K562 (cell line): Measurements from ENCODE around the gene C9orf153. TPM values are rescaled to one million over a fixed set of nuclear protein-coding genes. Genes with fewer than 3 reads are reported as not detected.

Source experiments
- ATAC-seq: fragments of 200-7000 bp; cut with Tn5 transposase; 3 replicates; pipeline ENCODE4 v1.9.1; 2020; ENCODE audit warnings: moderate library complexity
- BruUV-seq: library from RNA; stranded (reverse); fragments of 400-500 nt; replicated peaks from 2 replicates; lab custom pipeline; 2021; lab: Mats Ljungman, UMichigan
- CTCF ChIA-PET: fragments of 300-600 bp; formaldehyde crosslinking; extraction: SDS; loops from one replicate; lab custom pipeline; 2021; ENCODE audit warnings: low intra/inter-chr PET ratio; lab: Yijun Ruan, JAX
- POLR2A ChIA-PET: fragments of 300-600, 350-650 bp; sonication (Branson Sonifier 250); formaldehyde crosslinking; extraction: SDS; loops from one replicate; lab custom pipeline; 2021; ENCODE audit warnings: antibody characterized with exemption, inconsistent platforms; lab: Yijun Ruan, JAX
- DNase-seq, 4 experiments: peaks; one replicate each; pipeline versions ENCODE4 v3.0.0 to v3.0.0-alpha.2; 2011 to 2018; ENCODE audit warnings: low spot score in 3 of 4, mixed read lengths in 3 of 4; ENCODE audit errors: extremely low read depth in 1 of 4
- FAIRE-seq: peaks from 2 replicates; lab custom pipeline; 2011; peaks lifted over from hg19 to GRCh38; lab: Jason Lieb, UNC
- H2AFZ ChIP-seq: 2 replicates; pipeline ENCODE4 v1.6.0; 2011; ENCODE audit warnings: low read depth, low read length, control low read depth, inconsistent platforms
- H3K27ac ChIP-seq: fragments of 200-600 bp; 3 replicates; pipeline ENCODE4 v1.8.0; 2011; ENCODE audit warnings: low read depth, mild to moderate bottlenecking, control low read depth, inconsistent platforms, low read length, moderate library complexity, mixed read lengths; ENCODE audit errors: extremely low read depth
- H3K27me3 ChIP-seq, 2 experiments: fragments of 300-600 bp in 1 of 2; 2 replicates in 1 of 2; 3 replicates in 1 of 2; pipeline versions ENCODE4 v1.6.0 to v1.8.0; 2011; ENCODE audit warnings: inconsistent platforms in 2 of 2, low read length in 2 of 2, mild to moderate bottlenecking in 1 of 2, mixed read lengths in 1 of 2, moderate library complexity in 1 of 2; ENCODE audit not compliant: control insufficient read depth in 2 of 2, insufficient read depth in 2 of 2
- H3K36me3 ChIP-seq: fragments of 300-600 bp; 3 replicates; pipeline ENCODE4 v1.8.0; 2011; ENCODE audit warnings: mild to moderate bottlenecking, low read length, inconsistent platforms; ENCODE audit not compliant: control insufficient read depth, insufficient read depth
- H3K4me1 ChIP-seq, 2 experiments: fragments of 200-600 bp in 1 of 2; replicated peaks in 1 of 2; 2 replicates in 1 of 2; 3 replicates in 1 of 2; pipeline versions ENCODE4 v1.5.1 to v1.8.0; 2011; ENCODE audit warnings: inconsistent platforms in 2 of 2, low read length in 2 of 2, mild to moderate bottlenecking in 1 of 2, mixed read lengths in 1 of 2, moderate library complexity in 1 of 2; ENCODE audit not compliant: control insufficient read depth in 2 of 2, insufficient read depth in 2 of 2
- H3K4me2 ChIP-seq: 2 replicates; pipeline ENCODE4 v1.6.1; 2011; ENCODE audit warnings: low read length, control low read depth, inconsistent platforms, mixed read lengths; ENCODE audit not compliant: insufficient read depth
- H3K4me3 ChIP-seq: fragments of 200-600 bp; sonication (generic), shearing (Covaris generic); 2 replicates; pipeline ENCODE4 v1.5.1; 2016; ENCODE audit warnings: control low read depth, inconsistent platforms
- H3K79me2 ChIP-seq: fragments of 200-600 bp; 3 replicates; pipeline ENCODE4 v1.8.0; 2011; ENCODE audit warnings: low read length, inconsistent platforms; ENCODE audit not compliant: control insufficient read depth, insufficient read depth
- H3K9ac ChIP-seq, 2 experiments: 2 replicates each; pipeline versions ENCODE4 v1.6.0 to v1.6.1; 2011; ENCODE audit warnings: low read depth in 2 of 2, low read length in 2 of 2, control low read depth in 1 of 2, inconsistent platforms in 1 of 2, mild to moderate bottlenecking in 1 of 2, mixed read lengths in 1 of 2; ENCODE audit not compliant: insufficient read depth in 1 of 2
- H3K9me1 ChIP-seq: one replicate; pipeline ENCODE4 v1.6.0; 2011; ENCODE audit warnings: inconsistent platforms, mild to moderate bottlenecking, low read length, moderate library complexity; ENCODE audit not compliant: control insufficient read depth, insufficient read depth
- H3K9me3 ChIP-seq: replicated peaks from 2 replicates; pipeline ENCODE4 v1.5.1; 2011; ENCODE audit warnings: low read depth, low read length, inconsistent platforms; ENCODE audit not compliant: control insufficient read depth, insufficient read depth
- H4K20me1 ChIP-seq: replicated peaks from 2 replicates; pipeline ENCODE4 v1.6.1; 2011; ENCODE audit warnings: low read length, inconsistent platforms, mixed read lengths; ENCODE audit not compliant: control insufficient read depth, insufficient read depth
- MTA3 ChIP-seq: fragments of 450-650 bp; formaldehyde crosslinking; IDR thresholded peaks from 2 replicates; pipeline ENCODE4 v1.6.1; 2017; ENCODE audit warnings: mild to moderate bottlenecking, borderline replicate concordance
- POLR3A ChIP-seq: IDR thresholded peaks from 2 replicates; pipeline ENCODE4 v1.6.1; 2011; ENCODE audit warnings: borderline replicate concordance, mild to moderate bottlenecking, moderate library complexity; ENCODE audit not compliant: insufficient read length, insufficient read depth; ENCODE audit errors: extremely low read depth
- ZBTB11 ChIP-seq, 3 experiments: fragments of 200-800 bp in 1 of 3; fragments of 250-450 bp in 1 of 3; fragments of 450-650 bp in 1 of 3; sonication (Bioruptor Pico) in 1 of 3; sonication (Bioruptor generic) in 1 of 3; formaldehyde crosslinking in 1 of 3; IDR thresholded peaks; 2 replicates each; pipeline versions ENCODE4 v1.6.1 to v1.8.0; 2016 to 2022; ENCODE audit warnings: mild to moderate bottlenecking in 2 of 3, missing genetic modification characterization in 2 of 3, missing compliant biosample characterization in 1 of 3, moderate library complexity in 1 of 3
- WGBS: fragments of 100-300 bp; shearing (Covaris generic); methylation state at CpG from one replicate; pipeline ENCODE4 v1.1.6; 2016; ENCODE audit warnings: low coverage, mixed read lengths; ENCODE audit not compliant: insufficient coverage; ENCODE audit errors: missing lambda C conversion rate; 5-methylcytosine and 5-hydroxymethylcytosine counted together
- in situ Hi-C: fragments of 300-500 bp; cut with MboI; formaldehyde crosslinking; loops from 4 replicates; pipeline ENCODE4 v1.15.0; 2018; ENCODE audit warnings: inconsistent platforms, mixed read lengths
- intact Hi-C: fragments of 100-400 bp; cut with micrococcal nuclease; formaldehyde crosslinking; loops from 2 replicates; pipeline ENCODE4 v1.14.2; 2022
- polyA plus RNA-seq, 8 experiments: library from polyadenylated mRNA; depleted of rRNA in 4 of 8; stranded (reverse) in 5 of 8; unstranded in 3 of 8; fragments of >200 nt; fragmentation: Nextera tagmentation in 2 of 8; fragmentation: Illumina TruSeq in 1 of 8; extraction: Ambion mirVana in 2 of 8; extraction: Trizol in 1 of 8; gene quantifications; 2 replicates each; pipeline versions ENCODE4 v1.2.1 to v1.2.3, GENCODE V29; 2011 to 2014; ENCODE audit warnings: inconsistent platforms in 1 of 8, missing spikeins in 1 of 8
- total RNA-seq, 7 experiments: library from RNA; depleted of rRNA in 6 of 7; stranded (reverse); fragments of >200 nt in 6 of 7; fragmentation: Illumina TruSeq in 2 of 7; extraction: Trizol in 2 of 7; gene quantifications; 2 replicates each; pipeline versions ENCODE4 v1.2.1 to v1.2.3, GENCODE V29; 2011 to 2021; ENCODE audit warnings: low replicate concordance in 1 of 7

C9orf153 gene
- total and polyA plus RNA-seq, 9 of the 15 experiments (the other 6 are each of a cell fraction or from before 2014, with no cell fraction given), result 0.07 to 1.2 (median 0.11) TPM; not detected in 5

- no peak for TF ChIP-seq ZBTB11 (CRISPR knock-in tag; IDR thresholded peaks at IDR 0.05)
Observed at GRCh38 chr9:86259557-86259956, at the start of gene C9orf153 (continued).

GRCh38 chr9:86308687-86309086 lies 49.2 kb upstream of the C9orf153 start:
- no peak overlapping the region for H3K27ac ChIP-seq
- intact Hi-C loops (no loop called here), in situ Hi-C loops (no loop called here)
- no peaks in the 10 kb centered on the region for H3K9me1 ChIP-seq
- DNase-seq, result no peak
- no peak for FAIRE-seq
- no peak for TF ChIP-seq POLR3A
- TF ChIP-seq MTA3, result no peak
- 100% methylated on average over 1 of the region's 1 CpG for WGBS
- CTCF ChIA-PET, result no interaction called here
- no peak overlapping the region for H3K4me3 ChIP-seq
- no peaks in the 10 kb centered on the region for H3K79me2 ChIP-seq
- H3K36me3 ChIP-seq, result peaks cover 65% of the 10 kb centered on the region; the same call in 2 of the 3 replicates
- H3K4me2 ChIP-seq, result no peak overlapping the region
- no peaks in the 10 kb centered on the region for H3K4me1 ChIP-seq
- H3K9ac ChIP-seq, result no peak overlapping the region
- no peaks in the 10 kb centered on the region for H4K20me1 ChIP-seq
- ATAC-seq, result no peak
- BruUV-seq, result no TSS peak
- H3K27me3 ChIP-seq, result no peaks in the 10 kb centered on the region
- no peak overlapping the region for H2AFZ ChIP-seq
- POLR2A ChIA-PET, result no interaction called here
- H3K9me3 ChIP-seq, result no peaks in the 10 kb centered on the region
